HG03378 (cell line): ENCODE results near the gene MAP3K7.

Source experiments
- ATAC-seq: cut with Tn5 transposase; IDR thresholded peaks from one replicate; pipeline ENCODE4 v1.9.1; 2021; ENCODE audit warnings: mild to moderate bottlenecking, moderate library complexity; ENCODE audit not compliant: unreplicated experiment

The MAP3K7 gene

GRCh38 chr6:90586836-90587638 lies at the start of gene MAP3K7:
MAP3K7 (minus strand) TSS chr6:90587072; CDS start chr6:90586883, 189 bp downstream.
- ATAC-seq, result peak; percentile 85

GRCh38 chr6:90631046-90631445 lies 44.2 kb upstream of the MAP3K7 start:
- ATAC-seq, result no peak

- no peak for ATAC-seq
These were observed 34.7 kb upstream of the MAP3K7 start for GRCh38 chr6:90621581-90621980.

GRCh38 chr6:90619221-90619620 lies 32.3 kb upstream of the MAP3K7 start:
- no peak for ATAC-seq

- no peak for ATAC-seq
These were observed 25.4 kb upstream of the MAP3K7 start for GRCh38 chr6:90612313-90612680.

GRCh38 chr6:90611543-90612312 lies 24.9 kb upstream of the MAP3K7 start:
- no peak for ATAC-seq

- ATAC-seq, result peak; percentile 72
These were observed 24.1 kb upstream of the MAP3K7 start for GRCh38 chr6:90610751-90611542.

GRCh38 chr6:90610301-90610750 lies 23.5 kb upstream of the MAP3K7 start:
- no peak for ATAC-seq

- ATAC-seq, result no peak
These were observed 19.0 kb upstream of the MAP3K7 start for GRCh38 chr6:90605749-90606340.

- ATAC-seq, result no peak
These were observed 17.7 kb upstream of the MAP3K7 start for GRCh38 chr6:90604546-90604945.

GRCh38 chr6:90599151-90599550 lies 12.3 kb upstream of the MAP3K7 start:
- ATAC-seq, result no peak

GRCh38 chr6:90598192-90598951 lies 11.5 kb upstream of the MAP3K7 start:
- ATAC-seq, result no peak

- no peak for ATAC-seq
These were observed 10.2 kb upstream of the MAP3K7 start for GRCh38 chr6:90596967-90597539.

- no peak for ATAC-seq
These were observed 9.0 kb upstream of the MAP3K7 start for GRCh38 chr6:90595854-90596253.

- no peak for ATAC-seq
These were observed 381 bp downstream of the MAP3K7 start for GRCh38 chr6:90586546-90586835.

- ATAC-seq, result peak; percentile 30
These were observed 2.1 kb downstream of the MAP3K7 start for GRCh38 chr6:90584636-90585255.

GRCh38 chr6:90583836-90584481 lies 2.9 kb downstream of the MAP3K7 start:
- no peak for ATAC-seq

- no peak for ATAC-seq
These were observed 3.6 kb downstream of the MAP3K7 start for GRCh38 chr6:90583179-90583835.

GRCh38 chr6:90581146-90581545 lies 5.7 kb downstream of the MAP3K7 start:
- no peak for ATAC-seq
